Hepatic stellate cell (primary cell): ENCODE results near the gene ZBTB17.
A peak's percentile ranks its signal among the peaks of the same experiment; 100 is the strongest.

ENCODE experiments used
- DNase-seq: peaks from one replicate; pipeline ENCODE4 v3.0.0; 2011; ENCODE audit warnings: low spot score

ZBTB17 gene

DNA sequence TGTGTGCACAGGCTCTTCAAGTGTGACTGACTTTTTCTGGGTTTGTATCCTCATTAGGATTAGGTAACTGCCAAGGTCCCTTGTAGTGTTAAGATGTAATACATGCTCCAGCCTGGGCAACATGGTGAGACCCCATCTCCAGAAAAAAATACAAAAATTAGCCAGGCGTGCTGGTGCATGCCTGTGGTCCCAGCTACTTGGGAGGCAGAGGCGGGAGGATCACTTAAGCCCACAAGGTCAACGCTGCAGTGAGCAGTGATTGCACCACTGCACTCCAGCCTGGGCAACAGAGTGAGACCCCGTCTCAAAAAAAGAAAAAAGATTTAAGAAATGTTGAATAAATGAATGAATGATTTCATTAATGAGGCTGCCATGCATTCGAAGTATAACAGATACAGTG lies 15.1 kb downstream of the ZBTB17 start:
- no peak for DNase-seq

- no peak for DNase-seq
These were observed 16.0 kb downstream of the ZBTB17 start for GRCh38 chr1:15959827-15960446.

GRCh38 chr1:15959424-15959823 lies 16.5 kb downstream of the ZBTB17 start:
- no peak for DNase-seq

DNA sequence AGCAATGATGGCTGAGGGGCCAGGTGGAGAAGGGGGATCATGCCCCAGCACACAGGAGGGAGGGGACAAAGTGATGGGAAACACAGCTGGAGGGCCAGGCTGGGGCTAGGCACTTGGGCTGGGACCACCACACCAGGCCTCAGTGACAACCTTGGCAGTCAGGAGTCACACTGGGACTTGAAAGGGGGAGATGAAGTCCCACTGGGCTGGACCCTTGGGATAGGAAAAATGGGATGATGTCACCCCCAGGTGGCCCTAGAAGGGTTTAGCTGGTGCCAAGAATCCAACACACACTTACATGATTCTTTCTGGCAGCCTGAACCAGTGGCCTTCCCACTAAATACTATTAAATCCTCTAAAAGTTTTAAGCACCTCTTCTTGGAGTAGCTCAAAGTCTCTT lies 17.1 kb downstream of the ZBTB17 start:
- no peak for DNase-seq

GRCh38 chr1:15958111-15958510 lies 17.8 kb downstream of the ZBTB17 start:
- DNase-seq: no peak

DNA sequence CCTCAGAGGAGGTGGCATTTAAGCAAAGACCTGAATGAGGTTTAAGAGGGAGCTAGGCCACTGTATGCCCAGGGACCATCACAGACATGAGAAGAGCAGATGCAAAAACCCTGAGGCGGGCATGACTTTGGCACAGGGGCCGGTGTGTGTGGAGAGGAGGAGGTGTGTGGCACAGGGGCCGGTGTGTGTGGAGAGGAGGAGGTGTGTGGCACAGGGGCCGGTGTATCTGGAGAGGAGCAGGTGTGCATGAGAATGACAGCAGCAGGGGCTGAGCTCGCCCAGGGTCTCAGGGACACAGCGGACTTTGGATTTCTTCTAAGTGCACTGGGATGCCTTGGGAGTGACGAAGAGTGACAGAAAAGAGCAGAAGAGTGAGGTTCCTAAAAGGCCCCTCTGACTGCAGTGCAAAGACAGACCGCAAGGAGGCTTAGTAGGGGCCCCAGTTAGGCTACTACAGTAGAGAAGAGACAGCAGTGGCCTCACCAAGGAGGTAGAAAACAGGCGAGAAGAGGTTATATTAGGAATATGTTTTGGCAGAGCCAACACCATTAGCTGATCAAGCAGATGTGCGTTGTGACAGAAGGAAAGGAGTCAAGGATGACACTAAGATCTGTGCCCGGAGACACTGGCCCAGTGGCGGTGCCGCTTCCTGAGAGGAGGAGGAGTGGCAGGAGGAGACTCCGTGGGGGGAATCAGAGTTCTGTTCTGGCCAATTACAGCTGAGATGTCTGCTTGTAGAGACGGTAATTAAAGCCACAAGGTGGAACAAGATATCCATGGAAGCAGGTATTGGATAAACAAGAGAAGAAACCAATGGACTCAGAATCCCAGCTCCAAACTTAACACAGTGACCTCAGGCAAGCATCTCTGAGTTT lies 18.4 kb downstream of the ZBTB17 start:
- DNase-seq: no peak

DNA sequence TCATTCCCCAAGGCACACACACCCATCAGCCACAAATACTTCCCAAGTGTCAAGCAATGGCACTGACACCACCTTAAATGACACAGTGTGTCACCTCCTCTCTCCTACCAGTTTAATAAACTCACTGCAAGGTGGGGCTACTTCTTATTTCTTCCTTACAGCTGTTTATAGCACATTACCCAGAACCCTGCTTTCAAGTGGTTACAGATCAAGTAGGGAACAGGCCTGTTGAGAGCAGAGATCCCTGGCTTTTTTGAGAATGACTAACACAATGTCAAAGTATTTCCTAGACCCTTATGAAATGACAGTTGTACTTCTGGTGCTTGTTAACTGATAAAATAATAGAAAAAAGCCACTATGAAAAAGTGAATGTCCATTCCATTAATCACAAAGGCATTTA lies 19.8 kb downstream of the ZBTB17 start:
- DNase-seq: peak; percentile 70

GRCh38 chr1:15955552-15955951 lies 20.3 kb downstream of the ZBTB17 start:
- no peak for DNase-seq

- no peak for DNase-seq
These were observed 21.6 kb downstream of the ZBTB17 start for GRCh38 chr1:15954316-15954715.

- no peak for DNase-seq
These were observed 22.1 kb downstream of the ZBTB17 start for GRCh38 chr1:15953791-15954241.

DNA sequence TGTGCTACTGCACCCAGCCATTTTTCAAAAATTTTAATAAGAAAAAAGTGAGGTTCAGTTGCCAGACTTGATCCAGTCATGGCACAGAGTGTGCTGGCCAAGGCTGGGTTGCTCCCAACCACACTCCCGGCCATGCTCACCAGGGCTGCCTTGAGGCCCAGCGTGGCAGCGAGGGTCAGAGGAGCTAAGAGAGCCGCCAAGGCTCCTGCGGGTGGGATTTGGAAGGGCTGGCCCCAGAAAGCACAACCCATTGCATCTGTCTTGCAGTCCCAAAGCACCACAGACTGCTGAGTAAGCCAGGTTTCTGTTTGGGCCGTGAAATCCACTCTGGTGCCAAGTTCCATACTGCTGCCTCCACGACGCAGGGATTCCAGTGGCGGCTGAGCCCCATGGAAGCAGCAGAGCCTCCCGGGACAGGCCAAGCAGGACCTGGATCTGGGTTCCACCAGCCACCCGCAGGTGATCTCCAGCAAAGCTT lies 22.6 kb downstream of the ZBTB17 start:
- no peak for DNase-seq

GRCh38 chr1:15952317-15953258 lies 23.3 kb downstream of the ZBTB17 start:
- DNase-seq: peak; percentile 91

DNA sequence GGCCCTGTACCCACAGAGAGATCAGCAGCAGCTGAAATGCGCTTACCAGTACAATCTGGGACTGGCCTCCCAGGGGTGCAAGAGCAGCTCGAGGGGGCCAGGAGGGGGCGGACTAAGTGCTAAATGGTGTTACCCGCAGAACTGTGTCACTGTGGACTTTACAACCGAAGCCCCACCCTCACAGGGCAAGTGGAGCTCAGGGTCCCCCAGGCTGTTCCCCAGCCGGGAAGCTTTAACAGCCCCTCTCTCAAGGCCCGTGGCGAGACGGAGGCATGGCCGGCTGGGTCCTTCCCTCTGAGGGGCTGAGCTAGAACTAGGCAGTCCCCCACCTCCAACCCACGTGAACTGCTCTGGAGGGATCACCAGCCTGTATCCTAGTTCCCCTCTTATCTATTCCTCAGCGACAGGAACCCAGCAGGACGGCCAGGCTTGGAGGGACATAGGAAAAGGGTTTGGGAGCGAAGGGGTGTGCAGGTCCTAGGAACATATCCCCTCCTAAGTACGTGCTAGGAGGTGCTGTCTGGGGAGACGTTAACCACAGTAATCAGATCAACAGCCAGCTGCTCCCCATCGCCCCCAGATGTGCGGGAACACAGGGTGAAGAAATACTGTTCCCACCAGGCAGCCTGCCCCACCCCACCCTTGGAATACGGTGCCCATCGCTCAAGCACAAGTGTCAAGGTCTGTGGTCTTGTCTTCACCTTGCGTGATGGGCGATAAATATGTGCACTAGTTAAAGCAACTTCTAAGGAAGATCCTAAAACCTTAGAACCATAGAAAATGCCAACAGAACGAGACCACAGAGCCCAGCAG lies 24.4 kb downstream of the ZBTB17 start:
- DNase-seq: no peak

GRCh38 chr1:15950763-15951295 lies 25.1 kb downstream of the ZBTB17 start:
- no peak for DNase-seq

- no peak for DNase-seq
These were observed 25.6 kb downstream of the ZBTB17 start for GRCh38 chr1:15950302-15950701.

DNA sequence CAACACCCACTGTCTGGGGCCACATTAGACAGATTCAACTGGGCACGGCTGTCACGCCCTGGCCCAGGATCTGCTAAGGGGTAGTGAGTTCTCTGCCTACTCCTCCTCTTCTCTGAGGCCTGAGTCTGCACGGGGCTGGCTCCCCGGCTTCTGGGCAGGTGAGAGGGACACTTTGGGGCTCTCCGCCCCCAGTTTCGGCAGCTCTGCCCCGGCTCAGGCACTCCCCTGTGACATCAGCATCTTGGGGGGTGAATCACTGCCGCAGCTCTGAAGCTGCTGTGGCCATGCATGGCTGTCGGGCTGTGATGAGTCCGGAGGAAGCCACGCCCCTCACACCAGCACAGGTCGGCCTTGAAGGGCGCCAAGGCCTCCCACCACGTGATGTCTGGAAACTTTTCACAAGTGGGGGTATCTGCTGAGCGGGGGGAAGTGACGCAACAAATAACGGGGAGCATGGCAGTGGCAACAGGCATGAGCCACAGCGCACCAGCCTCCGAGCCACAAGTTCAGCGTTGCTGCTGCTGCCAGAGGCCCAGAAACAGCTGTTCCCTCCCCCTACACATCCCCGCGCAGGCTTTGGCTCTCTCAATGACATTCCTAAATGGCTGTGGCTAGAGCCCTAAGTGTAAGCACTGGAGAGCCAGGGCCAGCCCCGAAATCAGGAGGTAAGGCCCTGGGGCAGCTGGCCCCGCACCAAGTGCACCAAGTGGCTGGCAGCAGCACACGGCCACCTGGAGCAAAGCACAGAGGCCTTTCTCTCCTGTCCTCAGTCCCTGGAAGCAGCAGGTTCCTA lies 26.3 kb downstream of the ZBTB17 start:
- peak; percentile 98 for DNase-seq

- peak; percentile 96 for DNase-seq
These were observed 27.1 kb downstream of the ZBTB17 start for GRCh38 chr1:15948595-15949452.

DNA sequence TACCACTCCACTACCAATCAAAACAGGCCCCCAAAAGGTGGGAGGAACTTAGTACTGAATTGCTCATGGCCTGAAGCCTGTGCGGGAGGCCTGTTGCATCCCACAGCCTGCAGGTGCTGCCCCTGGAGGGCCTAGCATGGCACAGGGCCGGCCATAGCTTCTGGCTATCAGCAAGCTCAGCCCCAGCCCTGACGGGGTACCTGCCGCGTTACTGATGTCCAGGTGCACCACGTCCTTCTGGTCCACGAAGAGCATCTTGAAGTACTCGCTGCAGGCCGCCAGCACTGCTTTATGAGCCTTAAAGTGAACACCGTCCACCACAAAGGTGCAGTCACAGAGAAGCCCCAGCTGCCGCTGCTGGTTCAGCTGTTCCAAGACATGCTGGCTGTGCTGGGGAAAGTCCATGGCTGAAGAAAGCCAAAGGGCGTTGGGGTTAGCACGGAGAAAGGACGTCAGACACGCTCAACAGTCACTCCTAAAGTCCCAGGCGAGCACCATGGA lies 27.8 kb downstream of the ZBTB17 start:
- DNase-seq: no peak
